ENCODE data around the gene ATXN7L2.

DNA sequence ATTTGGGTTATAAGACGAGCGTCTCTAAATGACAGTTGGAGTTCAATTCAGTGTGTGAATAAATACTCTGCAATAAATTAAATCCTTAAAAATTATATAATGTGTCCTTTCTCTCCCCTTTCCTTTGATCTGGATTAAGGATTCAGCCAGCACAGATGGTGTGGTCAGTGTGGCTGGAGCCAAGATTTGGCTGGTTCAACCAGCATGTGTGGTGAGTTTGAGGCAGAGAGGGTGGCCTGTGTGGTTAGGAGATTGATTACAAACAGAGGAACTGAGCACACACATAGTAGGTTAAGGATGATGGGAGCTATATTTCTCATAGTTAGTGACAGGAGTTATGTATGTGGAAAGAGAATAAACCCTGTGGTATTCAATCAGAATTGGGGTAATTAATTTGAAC lies 40.0 kb downstream of the ATXN7L2 start:
- TF ChIP-seq YY1 (IDR thresholded peaks at IDR 0.05): no peak
- no peak for TF ChIP-seq CTCF (IDR thresholded peaks at IDR 0.05; ENCODE audit: low read depth, low read length, missing input control)
- no peak for TF ChIP-seq GABPA (IDR thresholded peaks at IDR 0.05 in 1 of 2, conservative IDR thresholded peaks at IDR 0.05 in 1 of 2)
- no peak for TF ChIP-seq TAF1 (conservative IDR thresholded peaks at IDR 0.05)
- no peak for TF ChIP-seq RAD21 (IDR thresholded peaks at IDR 0.05)

Measured in liver (tissue), 3 donors.